Ecto neural progenitor cell (in vitro differentiated cells): ENCODE data around the gene CHKB.

Experiments used
- DNase-seq: peaks from one replicate; pipeline ENCODE4 v3.0.0-alpha.2; 2018; ENCODE audit warnings: low spot score

Gene CHKB

DNA sequence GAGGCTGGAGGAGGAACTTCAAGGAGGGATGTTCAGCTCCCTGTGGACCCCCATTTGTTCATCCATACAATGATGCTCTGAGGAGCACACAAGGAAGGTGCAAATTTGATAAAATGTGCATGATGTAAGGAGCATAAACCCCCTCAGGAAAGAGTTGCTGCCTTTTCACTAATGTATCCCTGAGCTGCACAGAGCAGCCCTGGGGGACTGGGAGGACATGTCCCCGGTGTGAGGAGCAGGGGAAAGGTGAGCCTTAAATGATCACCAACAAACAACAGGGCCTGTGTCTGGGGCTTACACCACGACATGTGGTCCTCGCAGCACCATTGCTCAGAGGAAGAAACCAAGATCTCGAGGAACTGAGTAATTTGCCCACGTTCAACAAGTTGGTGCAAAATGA, 14.4 kb upstream of the CHKB start:
- DNase-seq = no peak

DNA sequence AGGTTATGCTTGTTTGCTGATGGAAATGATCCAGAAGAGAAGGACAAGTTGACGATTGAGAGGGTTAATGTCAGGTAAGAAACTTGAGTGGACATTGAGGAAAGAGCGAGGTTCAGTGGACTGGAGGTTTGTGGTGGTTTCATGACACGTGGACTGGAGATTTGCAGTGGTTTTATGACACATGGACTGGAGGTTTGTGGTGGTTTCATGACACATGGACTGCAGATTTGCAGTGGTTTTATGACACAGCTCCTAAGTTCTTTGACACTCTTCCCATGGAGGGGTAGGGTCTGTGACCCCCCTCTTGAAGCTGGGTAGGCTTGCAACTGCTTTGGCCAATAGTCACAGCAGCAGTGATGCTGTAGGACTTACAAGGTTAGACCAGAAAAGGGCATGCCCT, 12.5 kb upstream of the CHKB start:
- no peak for DNase-seq

DNA sequence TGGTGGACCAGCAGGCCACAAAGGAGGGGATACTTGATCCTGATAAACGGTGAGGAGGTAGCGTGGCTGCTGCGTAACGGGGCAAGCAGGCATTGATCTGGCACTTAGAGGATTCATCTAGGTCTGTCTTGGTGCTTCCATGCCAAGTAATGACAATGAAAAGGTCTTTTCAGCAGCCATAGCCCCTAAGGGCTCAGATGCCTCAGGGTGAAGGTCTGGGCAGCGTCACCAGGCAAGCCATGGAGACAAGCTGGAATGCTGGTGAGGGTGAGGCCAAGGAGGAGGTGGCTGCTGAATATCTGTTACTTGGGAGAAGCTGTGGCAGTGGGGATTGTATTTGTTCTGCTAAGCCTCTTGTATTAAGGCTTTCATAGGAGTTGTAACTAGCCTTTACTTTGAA, 4.8 kb upstream of the CHKB start:
- no peak for DNase-seq

DNA sequence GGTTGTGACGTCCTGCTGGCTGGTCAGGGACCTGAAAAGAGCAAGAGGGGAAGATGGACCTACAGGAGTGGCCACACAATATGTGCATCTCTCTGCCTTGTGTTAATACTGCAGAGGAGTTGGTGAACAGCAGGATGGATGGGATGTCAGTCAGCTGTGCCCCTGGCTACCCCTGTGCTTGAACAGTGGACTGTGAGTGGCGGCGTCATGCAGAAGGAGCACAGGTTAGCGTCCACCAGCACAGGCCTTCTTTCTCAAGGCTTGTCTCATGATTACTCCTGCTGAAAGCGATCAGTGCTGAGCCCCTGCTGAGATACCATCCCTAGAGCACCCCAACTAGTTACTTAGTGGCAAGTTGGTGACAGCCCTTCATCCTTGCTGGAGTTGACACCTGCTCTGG, 3.8 kb upstream of the CHKB start:
- no peak for DNase-seq

DNA sequence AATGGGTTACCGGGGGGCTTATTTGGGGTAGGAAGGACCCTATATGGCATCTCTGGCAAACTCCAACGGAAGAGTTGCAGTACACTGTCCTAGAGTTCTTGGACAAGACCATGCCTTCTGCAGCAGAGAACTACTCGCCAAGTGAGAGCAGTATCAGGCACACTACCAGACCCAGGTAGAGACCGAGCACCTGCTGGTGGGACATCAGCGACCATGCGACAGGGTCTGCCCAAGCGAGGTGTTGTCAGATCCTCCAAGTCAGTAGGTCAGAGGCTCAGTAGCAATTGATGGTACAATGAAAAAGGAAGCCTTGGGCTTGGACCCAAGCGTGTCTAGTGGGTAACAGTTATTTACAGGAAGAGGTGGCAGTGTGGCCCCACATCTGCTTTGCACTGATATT, 3.1 kb upstream of the CHKB start:
- no peak for DNase-seq

DNA sequence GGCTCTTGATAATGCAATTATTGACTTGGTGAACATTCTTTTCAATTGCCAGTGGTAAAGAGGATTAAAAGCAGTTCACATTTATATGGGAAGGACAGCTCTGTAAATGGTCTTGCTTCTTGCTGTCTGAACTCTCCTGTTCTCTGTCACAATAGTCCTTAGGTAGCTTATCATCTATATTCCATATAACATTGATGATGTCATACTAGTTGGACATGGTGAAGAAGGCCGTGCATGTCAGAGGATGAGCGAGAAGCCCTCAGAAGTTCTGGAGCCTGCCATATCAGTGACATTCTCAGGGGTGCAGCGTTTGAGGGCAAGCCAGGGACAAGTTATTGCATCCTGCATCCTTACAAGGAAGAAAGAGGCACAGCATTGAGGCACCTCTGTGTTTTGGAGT, 2.6 kb upstream of the CHKB start:
- DNase-seq = no peak

DNA sequence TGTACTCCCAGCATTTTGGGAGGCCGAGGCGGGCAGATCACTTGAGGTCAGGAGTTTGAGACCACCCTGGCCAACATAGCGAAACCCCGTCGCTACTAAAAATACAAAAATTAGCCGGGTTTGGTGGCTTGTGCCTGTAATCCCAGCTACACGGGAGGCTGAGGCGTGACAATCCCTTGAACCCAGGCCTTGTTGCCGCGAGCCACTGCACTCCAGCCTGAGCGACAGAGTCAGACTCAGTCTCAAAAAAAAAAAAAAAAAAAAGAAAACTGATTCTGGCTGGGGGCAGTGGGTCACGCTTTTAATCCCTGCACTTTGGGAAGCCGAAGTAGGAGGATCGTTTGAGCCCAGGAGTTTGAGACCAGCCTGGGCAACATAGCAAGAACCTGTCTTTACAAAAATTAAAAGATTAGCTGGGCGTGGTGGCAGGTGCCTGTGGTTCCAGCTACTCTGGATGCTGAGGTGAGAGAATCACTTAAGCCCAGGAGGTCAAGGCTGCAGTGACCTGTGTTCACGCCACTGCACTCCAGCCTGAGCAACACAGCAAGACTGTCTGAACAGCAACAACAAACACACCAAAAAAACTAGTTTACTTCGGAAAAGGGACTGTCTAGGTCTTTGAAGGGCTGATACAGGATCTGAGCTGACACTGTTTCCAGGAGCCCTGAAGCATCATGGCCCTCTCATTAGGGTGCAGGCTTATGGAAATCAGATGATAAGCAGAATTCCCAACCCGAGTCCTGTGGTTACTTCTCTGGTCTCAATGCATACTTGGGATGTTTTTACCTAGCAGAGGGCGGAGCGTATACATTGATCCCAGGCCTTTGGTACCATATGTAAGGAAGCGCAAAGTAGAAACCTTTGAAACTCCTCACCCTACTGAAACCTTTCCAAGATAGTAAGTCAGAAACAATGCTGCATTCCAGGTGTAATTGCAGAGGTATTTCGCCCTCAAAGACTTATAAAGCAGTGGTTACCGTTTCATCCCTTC, 1.8 kb upstream of the CHKB start:
- DNase-seq = peak; percentile 36

DNA sequence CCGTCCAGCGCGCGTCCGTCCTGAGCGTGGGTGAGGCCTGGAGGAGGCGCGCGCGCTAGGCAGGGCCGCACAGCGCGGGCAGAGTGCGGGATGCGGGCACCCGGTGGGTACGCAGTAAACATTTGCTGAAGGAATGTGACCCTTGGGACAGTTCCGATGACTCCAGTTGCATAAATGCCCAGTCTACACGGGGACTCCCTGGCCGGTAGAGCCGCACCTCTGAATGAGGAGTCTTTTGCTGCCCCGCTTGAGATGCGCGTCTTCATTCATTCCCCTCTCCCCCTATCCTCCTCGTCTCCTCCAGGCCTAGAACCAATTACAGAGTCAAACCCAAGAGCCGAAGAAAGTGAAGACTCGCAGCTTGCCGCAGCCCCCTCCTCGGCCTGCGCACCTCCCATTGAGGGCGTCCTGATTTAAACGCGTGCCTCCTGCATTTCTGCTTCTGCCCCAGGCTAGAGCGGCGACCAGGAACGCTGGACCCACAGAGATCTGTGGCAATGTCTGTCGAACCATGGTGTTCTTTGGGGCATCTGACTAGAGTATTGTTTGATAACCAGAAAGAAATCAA, 729 bp upstream of the CHKB start:
- no peak for DNase-seq

DNA sequence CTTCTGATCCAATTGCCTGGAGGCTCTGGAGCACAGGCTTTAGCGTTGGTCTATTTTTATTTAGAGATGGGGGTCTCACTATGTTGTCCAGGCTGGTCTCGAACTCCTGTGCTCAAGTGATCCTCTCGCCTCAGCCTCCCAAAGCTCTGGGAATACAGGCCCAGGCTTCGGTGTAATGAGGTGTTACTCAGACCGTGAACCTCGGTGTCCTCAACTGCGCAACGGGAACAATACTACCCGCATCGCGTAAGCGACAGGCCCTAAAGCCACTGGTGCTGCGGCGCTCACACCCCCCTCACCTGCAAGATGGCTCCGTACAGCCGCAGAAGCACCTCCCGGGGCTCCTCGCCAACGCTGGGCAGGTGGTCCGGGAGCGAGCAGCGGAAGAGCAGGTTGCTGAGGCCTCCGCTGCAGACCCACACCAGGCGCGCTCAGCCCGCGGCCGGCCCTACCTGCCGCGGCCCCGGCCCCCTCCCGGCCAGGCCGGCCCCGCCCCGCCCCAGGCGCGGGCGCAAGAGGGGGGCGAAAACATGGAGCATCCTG, 628 bp downstream of the CHKB start:
- no peak for DNase-seq

DNA sequence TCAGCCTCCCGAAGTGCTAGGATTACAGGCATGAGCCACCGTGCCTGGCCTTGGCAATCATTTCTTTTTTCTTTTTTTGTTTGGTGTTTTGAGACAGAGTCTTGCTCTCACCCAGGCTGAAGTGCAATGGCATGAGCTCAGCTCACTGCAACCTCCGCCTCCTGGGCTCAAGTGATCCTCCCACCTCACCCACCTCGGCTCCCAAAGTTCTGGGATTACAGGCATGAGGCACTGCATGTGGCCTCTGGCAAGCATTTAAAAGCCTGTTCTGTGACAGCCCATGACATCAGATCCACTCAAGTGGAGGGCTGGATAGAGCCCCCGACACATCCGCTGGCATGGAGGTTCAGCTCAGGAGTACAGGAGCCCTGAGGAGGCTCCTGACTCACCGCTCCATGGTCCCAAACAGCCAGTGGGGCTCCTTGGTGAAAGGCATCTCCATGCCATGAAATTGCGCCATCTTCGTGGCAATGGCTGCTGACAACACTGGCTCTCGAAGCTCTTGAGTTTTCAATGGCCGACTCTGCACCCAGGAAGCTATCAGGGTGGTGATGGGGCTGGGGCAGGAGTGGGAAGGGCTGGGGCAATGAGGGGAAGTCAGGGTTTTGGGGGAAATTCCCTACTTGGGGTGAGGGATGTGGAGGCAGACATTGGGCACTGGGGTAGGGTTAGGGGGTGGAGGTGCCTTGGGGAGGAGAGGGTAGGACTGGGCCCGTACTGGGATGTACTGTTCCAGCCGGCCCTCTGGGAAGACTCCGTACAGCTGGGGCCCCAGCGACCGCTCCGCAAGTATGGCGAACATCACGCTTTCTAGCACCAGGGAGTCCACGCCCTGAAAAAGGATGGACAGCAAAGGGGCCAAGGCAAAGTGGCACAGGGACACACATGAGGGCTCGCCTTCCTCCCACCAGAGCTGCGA, 1.4 kb downstream of the CHKB start:
- no peak for DNase-seq

DNA sequence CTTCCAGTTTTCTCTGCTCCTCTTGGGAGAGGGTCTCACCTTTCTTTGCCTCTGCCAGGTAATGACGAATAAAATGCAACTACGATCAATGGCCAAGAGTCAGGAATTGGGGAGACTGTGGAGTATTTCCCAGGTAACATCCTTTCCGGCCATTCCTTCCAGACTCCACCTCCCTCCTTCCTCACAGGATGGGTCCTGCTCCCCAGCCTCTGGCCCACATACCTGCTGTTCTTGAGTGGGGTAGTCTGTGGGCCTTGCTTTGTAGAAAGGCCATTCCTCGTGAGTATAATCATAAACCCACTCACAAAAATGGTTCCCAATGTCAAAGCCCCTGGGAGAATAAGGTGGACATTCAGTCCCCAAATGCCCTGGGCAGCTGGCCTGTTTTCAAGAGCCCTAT, 2.9 kb downstream of the CHKB start:
- no peak for DNase-seq

DNA sequence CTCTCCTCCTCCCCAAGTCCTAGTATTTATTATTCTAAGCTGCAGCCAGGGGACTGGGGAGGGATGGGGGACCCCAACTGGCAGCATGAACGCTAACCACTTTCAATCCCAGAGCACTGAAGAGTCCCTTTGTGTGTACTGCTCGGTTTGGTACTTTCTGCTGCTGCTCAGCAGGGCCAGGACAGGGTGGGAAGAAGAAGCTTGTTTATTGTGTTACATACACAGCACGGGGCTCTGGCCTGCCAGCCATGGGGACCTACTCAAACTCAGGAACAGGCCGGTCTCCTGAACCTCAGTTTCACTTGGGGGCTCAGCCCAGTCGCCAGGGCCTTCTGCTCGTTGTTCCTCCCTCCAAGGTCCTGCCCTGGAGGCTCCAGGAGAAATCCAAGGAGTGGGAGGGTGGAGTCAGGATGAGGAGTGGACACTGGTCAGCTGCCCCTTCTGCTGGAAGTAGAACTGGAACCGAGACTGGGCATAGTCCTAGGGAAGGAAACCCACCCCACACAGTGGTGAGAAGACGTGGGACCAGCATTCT, 3.8 kb downstream of the CHKB start:
- DNase-seq = no peak

DNA sequence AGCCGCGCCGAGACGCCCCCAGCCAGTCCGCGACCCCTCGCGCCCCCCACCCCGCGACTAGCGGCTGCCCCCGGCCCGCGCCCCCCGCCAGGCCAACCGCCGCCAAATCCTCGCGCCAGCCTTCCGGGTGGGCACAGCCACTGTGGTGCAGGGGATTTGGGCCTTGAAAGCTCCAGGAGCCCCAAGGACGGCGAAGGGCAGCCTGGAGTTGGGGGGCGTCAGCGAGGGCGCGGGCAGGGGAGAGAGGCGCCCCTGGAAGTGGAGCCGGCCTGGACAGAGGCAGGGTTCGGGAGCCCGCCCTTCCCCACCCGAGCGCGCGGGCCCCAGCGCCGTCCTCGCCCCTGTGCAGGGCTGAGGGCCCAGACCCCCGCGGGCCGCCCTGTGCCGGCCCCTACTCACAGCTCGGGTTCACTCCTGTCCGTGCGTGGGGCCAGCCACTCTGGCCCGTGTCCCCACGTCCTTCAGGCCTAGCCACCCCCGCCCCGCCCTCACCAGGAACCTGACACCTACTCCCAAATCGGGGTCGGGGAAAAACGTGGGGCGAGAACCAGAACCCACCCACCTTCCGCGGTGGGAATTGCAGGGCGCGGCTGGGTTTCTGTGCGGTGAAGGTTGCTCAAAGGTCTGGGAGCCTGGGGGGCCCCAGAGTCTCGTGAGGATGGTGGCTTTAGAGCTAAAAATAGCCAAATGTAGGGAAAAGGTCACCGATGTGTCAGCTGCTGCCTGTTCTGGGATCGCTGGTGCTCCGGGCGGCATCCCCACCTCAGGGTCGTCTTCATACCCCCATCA, 4.5 kb downstream of the CHKB start, which contains the start of gene CPT1B:
Gene CPT1B (minus strand): TSS at position 441 of the 789 bp plus-strand sequence. CDS start 512 bp downstream, outside the sequence.
- DNase-seq = no peak

DNA sequence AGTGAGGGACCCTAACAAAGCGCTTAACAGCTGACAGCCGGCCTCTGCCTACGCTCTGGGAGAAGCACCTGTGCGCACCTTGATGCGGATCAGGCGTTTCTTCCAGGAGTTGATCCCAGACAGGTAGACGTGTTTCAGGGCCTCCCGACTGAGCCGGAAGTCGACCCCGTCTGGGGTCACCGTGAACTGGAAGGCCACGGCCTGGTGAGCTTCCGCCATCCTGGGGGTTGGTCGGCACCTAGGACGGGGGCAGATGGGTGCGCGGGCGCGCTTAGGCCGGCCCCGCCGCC, 5.0 kb downstream of the CHKB start:
- DNase-seq = no peak

DNA sequence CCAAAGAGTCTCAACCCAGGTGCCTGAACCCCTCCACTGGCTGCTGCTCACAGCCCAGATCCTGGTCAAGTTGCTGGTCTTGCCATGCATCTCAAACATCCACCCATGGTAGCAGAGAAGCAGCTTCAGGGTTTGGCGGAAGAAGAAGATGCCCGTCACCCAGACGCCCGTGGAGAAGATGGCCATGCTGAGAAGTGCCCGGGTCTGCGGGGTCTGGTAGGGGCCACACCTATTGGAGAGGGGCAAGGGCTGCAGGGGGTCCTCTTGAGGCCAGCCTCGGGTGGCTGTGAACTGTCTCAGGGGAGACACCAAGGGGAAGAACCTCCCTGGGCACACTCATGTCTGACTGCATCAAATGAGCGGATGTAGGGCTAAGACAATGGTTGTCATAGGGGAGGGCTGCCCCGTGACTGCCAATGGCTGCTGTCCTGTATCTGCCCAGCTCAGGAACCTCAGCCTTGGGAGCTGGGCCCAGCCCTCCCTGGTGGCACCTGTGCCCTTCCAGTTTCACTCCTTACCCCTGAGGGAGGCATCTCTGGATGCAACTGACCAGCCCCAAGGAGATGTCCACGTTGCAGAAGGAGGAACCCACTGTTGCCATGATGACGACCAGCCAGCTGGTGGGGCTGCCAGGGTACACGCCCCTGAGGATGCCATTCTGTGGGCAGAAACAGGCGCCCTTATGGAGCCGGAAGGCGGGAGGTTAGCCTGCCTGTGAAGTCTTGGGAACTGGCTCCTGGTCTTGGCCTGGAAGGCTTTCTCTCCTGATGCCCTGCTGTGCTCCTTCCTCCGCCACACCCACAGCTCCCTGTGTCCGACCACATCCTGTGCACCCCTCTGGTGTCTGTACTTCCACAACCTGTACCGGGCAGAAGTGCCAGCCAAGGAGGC, 5.6 kb downstream of the CHKB start:
- no peak for DNase-seq

DNA sequence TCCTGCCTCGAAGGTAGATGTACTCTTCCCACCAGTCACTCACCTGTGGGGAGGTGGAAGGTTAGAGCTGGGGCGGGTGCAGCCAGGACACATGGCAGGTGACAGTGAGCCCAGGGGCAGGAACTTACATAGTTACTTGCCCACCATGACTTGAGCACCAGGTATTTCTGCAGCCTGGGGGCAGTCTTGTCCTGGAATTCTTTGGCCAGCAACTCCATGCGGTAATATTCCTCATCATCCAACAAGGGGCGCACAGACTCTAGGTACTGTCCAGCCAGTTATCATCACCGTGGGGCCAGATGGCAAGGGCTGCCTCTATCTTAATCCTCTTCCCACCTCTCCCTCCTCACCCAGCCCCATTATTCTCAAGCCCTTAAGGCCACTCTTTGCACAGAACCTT, 6.6 kb downstream of the CHKB start:
- DNase-seq = no peak

DNA sequence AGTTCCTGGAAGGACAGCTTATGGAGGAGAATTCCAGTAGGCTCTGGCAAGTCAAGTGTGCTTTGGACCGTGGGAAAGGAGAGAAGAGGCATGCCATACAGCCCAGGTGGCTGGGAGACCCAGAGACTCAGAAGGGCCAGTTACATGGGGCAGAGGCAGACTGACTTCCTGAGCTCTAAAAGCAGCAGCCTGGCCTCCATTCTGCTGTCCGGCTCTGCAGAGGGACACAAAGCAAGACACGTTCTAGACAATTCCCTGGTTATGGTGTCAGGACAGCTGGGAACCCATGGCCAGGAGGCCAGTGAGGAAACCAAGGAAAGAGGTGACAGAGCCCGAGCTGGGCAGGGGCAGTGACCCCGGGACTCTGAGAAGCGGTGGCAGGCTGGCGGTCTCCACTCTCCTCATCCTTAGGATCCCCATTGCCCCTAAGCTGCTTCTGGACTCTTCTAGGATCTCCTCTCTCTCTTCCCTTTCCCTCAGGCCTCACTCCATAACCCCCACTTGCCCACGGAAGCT, 7.2 kb downstream of the CHKB start:
- DNase-seq = no peak

DNA sequence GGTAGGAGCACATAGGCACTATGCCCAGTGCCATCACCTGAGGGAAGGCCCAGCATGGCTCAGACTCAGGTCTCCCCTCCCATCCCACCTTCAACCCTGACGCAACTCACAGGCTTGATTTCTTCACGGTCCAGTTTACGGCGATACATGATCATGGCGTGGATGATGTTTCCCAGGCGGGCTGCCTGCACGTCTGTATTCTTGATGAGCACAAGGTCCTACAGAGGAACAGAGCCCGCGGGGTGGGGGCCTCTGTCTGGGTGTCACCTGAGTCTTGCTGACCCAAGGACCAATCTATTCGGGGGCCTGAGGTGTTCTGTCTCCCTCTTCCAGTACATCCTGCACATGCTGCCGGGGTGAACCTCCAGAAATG, 8.3 kb downstream of the CHKB start:
- no peak for DNase-seq

DNA sequence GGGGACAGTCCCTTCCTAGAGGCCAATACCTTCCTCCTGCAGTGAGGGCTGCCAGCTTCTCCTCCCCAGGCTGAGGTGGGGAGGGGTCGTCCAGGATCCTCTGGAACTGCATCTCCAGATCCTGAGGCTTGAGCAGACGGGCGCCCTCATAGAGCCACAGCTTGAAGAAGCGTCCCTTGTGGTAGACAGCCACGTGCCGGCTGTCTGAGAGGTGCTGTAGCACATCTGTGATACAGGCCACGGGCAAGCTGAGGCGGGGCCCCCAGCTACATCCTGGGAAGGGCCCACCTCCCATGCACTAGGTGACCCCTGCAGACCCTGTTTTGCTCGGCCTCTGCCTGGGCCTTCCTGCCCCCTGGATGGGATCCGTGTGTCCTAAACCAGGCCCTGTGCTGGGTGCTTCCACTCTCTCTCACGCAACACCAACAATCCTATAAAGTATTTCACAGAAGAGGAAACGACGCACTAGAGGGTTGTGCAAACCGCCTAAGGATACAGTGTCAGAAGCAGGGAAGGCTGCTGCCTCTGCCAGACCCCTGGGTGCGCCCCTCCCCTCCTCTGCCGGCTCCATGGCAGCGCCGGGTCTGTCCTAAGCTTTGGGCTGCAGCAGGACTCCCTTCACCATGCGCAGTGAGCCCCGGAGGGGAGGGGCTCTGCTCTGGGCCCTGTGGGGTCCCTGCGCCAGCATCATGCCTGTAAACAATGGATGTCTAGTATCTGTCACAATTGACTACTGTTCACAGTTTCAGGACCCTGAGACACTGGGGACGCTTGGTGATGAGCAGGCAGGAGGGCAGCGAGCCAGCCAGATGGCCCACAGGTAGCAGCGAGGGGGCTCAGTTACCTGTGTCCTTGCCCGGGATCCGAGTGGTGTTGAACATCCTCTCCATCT, 8.9 kb downstream of the CHKB start:
- DNase-seq = no peak
